ENCODE data around the gene LCP2.

Gene LCP2

DNA sequence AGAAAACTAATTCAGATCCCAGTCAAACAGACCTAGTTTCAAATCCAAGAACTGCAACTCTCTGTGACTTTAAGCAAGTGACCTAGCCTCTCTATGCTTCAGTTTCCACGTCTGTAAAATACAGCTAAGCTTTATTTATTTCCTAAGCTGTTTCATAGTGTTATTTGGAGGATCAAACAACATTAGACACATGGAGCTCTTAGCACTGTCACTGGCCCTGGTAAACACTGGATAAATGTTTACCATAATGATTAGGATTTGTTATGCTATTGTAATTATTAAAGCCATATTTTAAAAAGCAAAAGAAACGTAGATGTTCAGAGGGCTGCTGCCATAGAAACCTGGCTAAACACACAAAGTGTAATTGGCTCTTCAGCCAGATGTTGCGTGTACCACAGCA, 91.4 kb downstream of the LCP2 start:
- no peak for DNase-seq

DNA sequence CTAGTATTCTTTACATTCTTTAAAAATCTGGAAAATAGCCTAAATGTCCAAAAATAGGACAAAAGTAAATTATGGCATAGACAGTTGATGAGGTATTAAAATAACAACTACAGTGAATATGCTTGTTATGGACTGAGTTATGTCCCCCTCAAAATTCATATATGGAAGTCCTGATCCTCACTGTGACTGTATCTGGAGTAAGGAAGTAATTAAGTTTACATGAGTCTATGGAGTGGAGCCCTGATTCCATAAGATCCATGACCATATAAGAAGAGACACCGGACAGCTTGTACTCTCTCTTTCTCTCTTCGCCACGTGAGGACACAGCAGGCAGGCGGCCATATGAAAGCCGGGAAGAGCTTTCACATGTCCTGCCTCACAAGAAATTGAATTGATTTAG, 93.4 kb downstream of the LCP2 start:
- DNase-seq, result no peak

DNA sequence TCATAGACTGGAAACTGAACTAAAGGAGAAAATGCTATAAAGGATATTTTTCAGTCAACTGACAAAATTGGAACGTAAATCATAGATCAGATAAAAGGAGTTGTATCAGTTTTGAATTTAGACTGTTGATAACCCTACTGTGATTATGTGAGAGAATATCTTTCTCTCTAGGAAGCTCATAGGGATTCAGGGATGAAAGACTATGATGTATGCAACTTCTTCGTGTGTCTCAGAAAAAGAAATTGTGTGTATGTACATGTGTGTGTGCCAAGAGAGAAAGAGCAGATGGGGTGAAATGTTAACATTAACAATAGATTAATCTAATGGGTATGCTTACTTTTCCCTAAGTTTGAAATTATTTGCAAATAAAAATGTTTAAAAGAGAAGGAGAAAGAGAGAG, 95.5 kb downstream of the LCP2 start:
- DNase-seq, result no peak

DNA sequence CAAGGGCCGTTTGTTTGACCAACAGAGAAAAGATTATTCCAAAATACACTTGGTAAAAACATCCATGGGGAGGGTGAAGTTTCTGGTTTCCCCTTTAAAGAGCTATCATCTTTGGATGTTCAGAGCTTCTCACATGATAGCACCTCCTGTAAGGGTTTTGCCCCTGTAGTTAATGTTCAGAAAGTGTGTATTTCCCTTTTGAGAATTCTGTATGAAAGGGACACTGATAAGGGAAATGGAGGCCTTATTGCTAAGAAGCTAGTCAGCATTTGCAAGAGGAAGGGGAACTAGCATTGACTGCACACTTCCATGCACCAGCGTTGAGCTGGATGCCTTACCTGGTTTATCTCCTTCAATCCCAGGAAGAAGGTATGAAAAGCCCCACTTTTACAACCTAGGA, 96.3 kb downstream of the LCP2 start:
- DNase-seq, result no peak

DNA sequence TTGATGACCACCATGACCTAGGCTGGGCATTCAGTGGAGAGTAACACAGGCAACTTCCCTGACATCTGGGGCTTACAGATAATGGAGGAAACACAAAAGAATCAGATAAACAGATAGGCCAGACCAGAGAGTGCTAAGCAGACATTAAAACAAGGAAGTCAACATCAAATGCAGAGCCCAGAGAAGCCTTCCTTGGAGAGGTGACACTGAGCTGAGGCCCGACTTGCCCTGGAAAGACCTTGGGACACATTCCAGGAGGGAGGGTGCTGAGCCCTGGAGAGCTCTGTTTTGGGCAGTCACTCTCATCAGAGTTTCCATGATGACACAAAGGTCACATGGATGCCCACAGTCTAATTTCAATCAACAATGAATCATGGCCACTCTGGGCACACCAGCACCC, 96.7 kb downstream of the LCP2 start:
- DNase-seq, result no peak
